Umbilical cord (tissue), 2 donors: ENCODE data around the gene GSDMA. TPM values are rescaled to one million over a fixed set of nuclear protein-coding genes. Genes with fewer than 3 reads are reported as not detected.
A peak's percentile ranks its signal among the peaks of the same experiment; 100 is the strongest.

ENCODE experiments used
- DNase-seq: peaks from one replicate; pipeline ENCODE4 v3.0.0-alpha.2; 2015; ENCODE audit warnings: low spot score
- total RNA-seq: library from RNA; depleted of rRNA; stranded (reverse); fragments of >200 nt; gene quantifications from one replicate; pipeline ENCODE4 v1.2.3, GENCODE V29; 2014; ENCODE audit warnings: low replicate concordance; ENCODE audit not compliant: insufficient read depth

The GSDMA gene
- total RNA-seq, 1 donor from 2014 or later, result 1.7 TPM

GRCh38 chr17:40019140-40019991 is 56.6 kb downstream of the GSDMA start:
- DNase-seq, result no peak

DNA sequence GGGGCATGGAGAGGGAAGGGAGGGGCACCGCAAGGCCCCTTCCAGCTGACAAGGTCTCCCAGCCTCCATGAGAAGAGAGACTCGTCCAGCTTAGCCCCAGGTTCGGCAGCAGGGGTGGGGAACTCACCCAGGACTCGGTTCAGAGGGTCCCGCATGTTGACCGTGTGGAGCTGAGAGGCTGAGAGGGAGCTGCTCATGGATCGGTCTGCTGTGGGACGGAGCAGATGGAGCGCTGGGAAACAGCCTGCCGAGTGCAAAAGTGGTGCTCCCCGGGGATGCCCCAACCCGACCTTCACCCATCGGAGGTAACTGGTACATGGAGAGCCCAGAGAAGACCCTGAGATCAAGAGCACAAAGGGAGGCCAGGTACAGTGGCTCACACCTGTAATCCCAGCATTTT is 57.3 kb downstream of the GSDMA start:
- no peak for DNase-seq

DNA sequence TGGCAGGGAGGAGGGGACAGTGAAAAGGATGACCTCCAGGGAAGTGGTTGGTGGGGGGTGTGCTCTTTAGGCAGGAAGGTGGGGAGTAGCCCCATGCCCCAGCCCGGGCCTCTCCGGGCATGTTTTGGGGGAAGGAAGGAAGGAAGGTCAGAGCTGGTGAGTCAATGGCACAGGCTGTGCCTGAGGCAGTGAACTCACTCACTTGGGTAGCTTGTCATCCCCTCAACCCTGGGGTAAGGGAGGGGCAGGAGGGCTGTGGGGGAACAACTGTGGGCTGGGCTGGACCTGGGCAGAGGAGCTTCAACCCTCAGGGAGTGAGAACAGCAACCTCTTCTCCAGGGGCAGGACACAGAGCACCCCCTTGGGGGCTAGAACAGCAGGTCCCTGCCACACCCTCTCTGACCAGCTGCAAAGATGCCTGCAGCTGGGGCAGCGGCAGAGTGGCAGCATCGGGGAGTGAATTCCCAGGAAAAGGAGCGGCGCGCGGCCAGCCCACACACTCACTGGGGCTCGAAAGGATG is 58.7 kb downstream of the GSDMA start:
- peak; percentile 24 for DNase-seq

DNA sequence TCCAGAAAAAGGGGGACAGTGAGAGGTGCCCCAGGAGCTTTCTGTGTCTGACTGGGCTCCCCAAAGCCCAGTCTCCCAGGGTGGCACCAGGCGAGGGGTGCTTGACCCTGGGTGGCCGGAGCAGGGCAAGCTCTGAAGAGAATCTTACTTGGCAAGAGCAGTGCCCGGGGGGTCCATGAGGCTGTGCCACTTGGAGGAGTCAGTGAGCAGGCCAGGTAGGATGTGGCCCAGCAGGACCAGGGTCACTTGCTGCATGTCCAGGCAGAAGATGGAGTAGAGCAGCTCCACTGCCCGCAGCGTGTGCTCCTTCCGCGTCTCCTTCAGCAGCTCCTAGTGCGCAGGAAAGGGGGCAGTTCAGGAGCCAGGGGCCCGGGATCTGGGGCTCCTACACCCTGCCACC is 59.7 kb downstream of the GSDMA start:
- no peak for DNase-seq

DNA sequence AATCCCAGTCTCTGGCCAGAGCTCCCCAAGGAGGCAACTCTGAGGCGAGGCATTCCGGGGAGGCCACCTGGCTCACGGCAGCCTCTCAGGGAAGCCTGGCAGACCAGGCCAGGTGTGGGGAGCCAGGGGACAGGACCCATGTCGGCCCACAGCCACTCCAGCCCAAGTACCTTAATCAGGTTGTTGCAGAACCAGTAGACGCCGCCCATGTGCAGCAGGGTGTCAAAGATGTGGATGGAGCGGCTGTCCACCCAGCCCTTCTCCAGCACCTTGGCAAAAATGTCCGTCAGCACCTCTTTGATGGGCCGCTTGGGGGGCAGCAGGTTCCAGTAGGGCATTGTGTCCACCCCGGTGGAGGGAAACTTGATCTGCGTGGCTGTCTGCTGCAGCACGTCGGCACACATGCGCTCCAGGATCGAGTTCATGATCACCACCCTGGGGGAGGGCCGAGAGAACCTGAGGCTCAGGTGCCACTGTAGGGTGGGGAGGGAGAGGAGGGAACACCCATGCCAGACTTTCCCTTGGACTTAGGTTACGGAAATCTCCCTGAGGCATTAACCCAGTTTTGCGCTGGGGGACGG is 60.2 kb downstream of the GSDMA start:
- no peak for DNase-seq

- peak; percentile 50 for DNase-seq
Measured at GRCh38 chr17:40023590-40024292, 60.9 kb downstream of the GSDMA start.

DNA sequence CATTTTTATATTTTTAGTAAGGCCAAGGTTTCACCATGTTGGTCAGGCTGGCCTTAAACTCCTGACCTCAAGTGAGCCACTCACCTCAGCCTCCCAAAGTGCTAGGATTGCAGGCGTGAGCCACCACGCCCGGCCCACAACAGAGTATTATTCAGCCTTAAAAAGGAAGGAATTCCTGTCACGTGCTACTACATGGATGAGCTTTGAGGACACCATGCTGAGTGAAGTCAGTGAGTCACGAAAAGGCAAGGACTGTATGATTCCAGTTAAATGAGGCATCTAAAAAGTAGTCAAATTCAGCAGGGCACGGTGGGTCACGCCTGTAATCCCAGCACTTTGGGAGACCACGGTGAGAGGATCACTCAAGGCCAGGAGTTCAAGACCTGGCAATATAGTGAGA is 62.1 kb downstream of the GSDMA start:
- no peak for DNase-seq

GRCh38 chr17:40025559-40025958 is 62.8 kb downstream of the GSDMA start:
- DNase-seq, result no peak

- DNase-seq, result no peak
Measured at GRCh38 chr17:40025991-40026815, 63.4 kb downstream of the GSDMA start.

GRCh38 chr17:40026816-40027613 is 64.2 kb downstream of the GSDMA start:
- DNase-seq, result peak; percentile 85

Other genes starting within 250 kb of the GSDMA start
- gene MIEN1, start 232.5 kb upstream of the GSDMA start, total RNA-seq, result 9.9 TPM
- gene GRB7, start 225.1 kb upstream of the GSDMA start, total RNA-seq, result 1.7 TPM
- 3.4 TPM for gene IKZF3, start 98.7 kb upstream of the GSDMA start, total RNA-seq
- gene ZPBP2, start 94.8 kb upstream of the GSDMA start, total RNA-seq, result 5.3 TPM
- 8.4 TPM for gene GSDMB, start 44.4 kb upstream of the GSDMA start, total RNA-seq
- gene ORMDL3, start 35.4 kb upstream of the GSDMA start, total RNA-seq, result 48.4 TPM
- not detected for gene LRRC3C, start 35.3 kb upstream of the GSDMA start, total RNA-seq
- 38.3 TPM for gene PSMD3, start 17.8 kb downstream of the GSDMA start, total RNA-seq
- gene CSF3, start 52.4 kb downstream of the GSDMA start, total RNA-seq, result 39.5 TPM
- gene MED24, start 91.4 kb downstream of the GSDMA start, total RNA-seq, result 29.1 TPM
- 46.0 TPM for gene THRA, start 100.0 kb downstream of the GSDMA start, total RNA-seq
- gene NR1D1, start 137.6 kb downstream of the GSDMA start, total RNA-seq, result 0.48 TPM
- 59.7 TPM for gene MSL1, start 159.0 kb downstream of the GSDMA start, total RNA-seq
- gene CASC3, start 177.5 kb downstream of the GSDMA start, total RNA-seq, result 39.0 TPM
- gene RAPGEFL1, start 214.5 kb downstream of the GSDMA start, total RNA-seq, result 4.8 TPM